HepG2 (cell line): ENCODE results near the gene SPINK9. TPM values are rescaled to one million over a fixed set of nuclear protein-coding genes. Genes with fewer than 3 reads are reported as not detected.
A peak's percentile ranks its signal among the peaks of the same experiment; 100 is the strongest.

Experiments
- CREB1 ChIP-seq, 2 experiments: fragments of 450-650 bp in 1 of 2; IDR thresholded peaks; 2 replicates each; pipeline ENCODE4 v1.6.1; 2016 to 2017; ENCODE audit warnings: control low read depth in 1 of 2, mild to moderate bottlenecking in 1 of 2, missing compliant biosample characterization in 1 of 2, missing genetic modification characterization in 1 of 2
- DDIT3 ChIP-seq: sonication (generic); formaldehyde crosslinking; IDR thresholded peaks from 2 replicates; pipeline ENCODE4 v1.4.0; 2020; ENCODE audit warnings: mild to moderate bottlenecking, missing genetic modification reagents
- ETV6 ChIP-seq: sonication (generic); formaldehyde crosslinking; conservative IDR thresholded peaks from 2 replicates; pipeline ENCODE4 v1.4.0; 2020; ENCODE audit warnings: missing genetic modification reagents
- FIP1L1 ChIP-seq: fragments of 200-400 bp; formaldehyde crosslinking; IDR thresholded peaks from 2 replicates; pipeline ENCODE4 v1.6.1; 2018; ENCODE audit warnings: low read depth, mild to moderate bottlenecking, low read length, moderate library complexity, borderline replicate concordance; ENCODE audit not compliant: insufficient read depth
- GATAD1 ChIP-seq: IDR thresholded peaks from 2 replicates; pipeline ENCODE4 v1.6.1; 2016; ENCODE audit warnings: missing genetic modification reagents, missing compliant biosample characterization
- KDM3A ChIP-seq: IDR thresholded peaks from 2 replicates; pipeline ENCODE4 v1.6.1; 2018; ENCODE audit warnings: low read depth, missing compliant biosample characterization
- MEF2D ChIP-seq: sonication (generic); formaldehyde crosslinking; IDR thresholded peaks from 2 replicates; pipeline ENCODE4 v1.5.1; 2020; ENCODE audit warnings: mild to moderate bottlenecking, missing genetic modification reagents
- NONO ChIP-seq, 2 experiments: fragments of 450-650 bp in 1 of 2; sonication (generic) in 1 of 2; formaldehyde crosslinking in 1 of 2; IDR thresholded peaks in 1 of 2; conservative IDR thresholded peaks in 1 of 2; 2 replicates each; pipeline versions ENCODE4 v1.6.1 to v1.8.0; 2017 to 2022; ENCODE audit warnings: mild to moderate bottlenecking in 1 of 2, missing genetic modification reagents in 1 of 2, moderate library complexity in 1 of 2
- SALL1 ChIP-seq: sonication (generic); formaldehyde crosslinking; IDR thresholded peaks from 2 replicates; pipeline ENCODE4 v1.8.0; 2022; ENCODE audit warnings: mild to moderate bottlenecking, missing genetic modification reagents
- SKI ChIP-seq: fragments of 450-650 bp; IDR thresholded peaks from one replicate; pipeline ENCODE4 v1.6.1; 2018; ENCODE audit warnings: mild to moderate bottlenecking; ENCODE audit not compliant: partially characterized antibody
- TBL1XR1 ChIP-seq: fragments of 150-350 bp; IDR thresholded peaks from 2 replicates; pipeline ENCODE4 v1.6.1; 2014; ENCODE audit warnings: borderline replicate concordance, low read length; ENCODE audit not compliant: partially characterized antibody
- ZKSCAN1 ChIP-seq: fragments of 150-350 bp; IDR thresholded peaks from 2 replicates; pipeline ENCODE4 v1.6.1; 2014; ENCODE audit warnings: low read length
- ZNF335 ChIP-seq: sonication (generic); formaldehyde crosslinking; IDR thresholded peaks from 2 replicates; pipeline ENCODE4 v1.4.0; 2020; ENCODE audit warnings: missing genetic modification reagents
- ZNF792 ChIP-seq: IDR thresholded peaks from 2 replicates; pipeline ENCODE4 v1.6.1; 2016
- polyA plus RNA-seq, 8 experiments: library from polyadenylated mRNA; depleted of rRNA in 3 of 8; stranded (reverse) in 7 of 8; unstranded in 1 of 8; fragments of >200 nt; fragmentation: Illumina TruSeq in 4 of 8; extraction: Trizol in 4 of 8; gene quantifications; 2 replicates each; pipeline versions ENCODE4 v1.2.1 to v1.2.3, GENCODE V29; 2011 to 2016; ENCODE audit warnings: low read depth in 4 of 8, missing spikeins in 1 of 8, mixed read lengths in 1 of 8; ENCODE audit not compliant: insufficient read depth in 1 of 8
- total RNA-seq, 5 experiments: library from RNA; depleted of rRNA; stranded (reverse); fragments of >200 nt; fragmentation: Illumina TruSeq; extraction: Trizol; gene quantifications; 2 replicates each; pipeline ENCODE4 v1.2.3, GENCODE V29; 2016; ENCODE audit warnings: low read depth in 1 of 5
- TF ChIP-seq, protein P1 (sequence below): sonication (generic); formaldehyde crosslinking; IDR thresholded peaks from 2 replicates; pipeline ENCODE4 v1.4.0; 2020; ENCODE audit warnings: mild to moderate bottlenecking, missing genetic modification reagents, borderline replicate concordance
- TF ChIP-seq, protein P2 (sequence below): sonication (generic); formaldehyde crosslinking; IDR thresholded peaks from 2 replicates; pipeline ENCODE4 v1.4.0; 2020; ENCODE audit warnings: mild to moderate bottlenecking, missing genetic modification reagents
- TF ChIP-seq, protein P3 (sequence below): sonication (generic); formaldehyde crosslinking; IDR thresholded peaks from 2 replicates; pipeline ENCODE4 v1.5.0; 2020; ENCODE audit warnings: missing genetic modification reagents, mild to moderate bottlenecking, borderline replicate concordance
- TF ChIP-seq, protein P4 (sequence below): sonication (generic); formaldehyde crosslinking; IDR thresholded peaks from 2 replicates; pipeline ENCODE4 v1.4.0; 2020; ENCODE audit warnings: missing genetic modification reagents; ENCODE audit errors: not compliant biosample characterization

The SPINK9 gene
- total and polyA plus RNA-seq, 2 of the 13 experiments (the other 11 are each of a cell fraction or from before 2014, with no cell fraction given): not detected

DNA sequence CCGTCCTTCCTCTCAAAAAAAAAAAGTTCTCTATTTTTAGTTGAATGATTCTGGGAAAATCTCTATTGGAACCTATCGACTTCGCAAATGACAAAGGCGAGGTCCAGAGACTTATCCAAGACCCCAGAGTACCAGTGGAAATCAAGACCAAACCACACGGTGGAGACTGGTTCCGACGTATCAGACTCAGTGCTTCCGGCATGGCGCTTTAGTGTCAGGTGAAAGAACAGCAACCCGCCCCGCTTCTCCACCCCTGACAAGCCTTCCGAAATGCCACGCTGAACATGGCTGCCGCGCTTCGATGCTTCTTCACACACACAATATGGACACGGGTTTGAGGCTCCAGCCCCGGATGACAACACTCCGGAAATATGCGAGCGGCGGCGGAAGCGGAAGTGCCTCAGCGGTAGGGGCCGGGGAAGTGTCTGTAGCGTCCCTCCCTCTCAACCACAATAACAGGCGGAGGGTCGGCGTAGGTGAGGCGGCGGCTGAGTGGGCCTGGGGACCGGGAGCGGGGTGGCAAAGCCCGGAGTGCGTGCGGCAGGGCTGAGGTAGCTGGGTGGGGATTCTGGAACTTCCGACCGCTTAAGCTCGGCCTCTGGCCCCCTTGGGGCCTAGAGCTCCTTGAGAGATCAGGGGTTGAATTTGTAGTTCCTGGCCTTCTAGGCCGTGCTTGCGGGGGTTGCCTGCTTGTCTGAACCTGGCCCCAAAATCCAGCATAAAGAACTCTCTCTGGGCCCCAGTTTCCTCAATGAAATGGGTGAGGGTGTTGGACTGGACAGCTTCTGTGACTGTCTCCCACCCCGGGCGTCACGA is 48.4 kb downstream of the SPINK9 start, which contains the start of gene FBXO38 (continued):
- TF ChIP-seq, protein P1, sequence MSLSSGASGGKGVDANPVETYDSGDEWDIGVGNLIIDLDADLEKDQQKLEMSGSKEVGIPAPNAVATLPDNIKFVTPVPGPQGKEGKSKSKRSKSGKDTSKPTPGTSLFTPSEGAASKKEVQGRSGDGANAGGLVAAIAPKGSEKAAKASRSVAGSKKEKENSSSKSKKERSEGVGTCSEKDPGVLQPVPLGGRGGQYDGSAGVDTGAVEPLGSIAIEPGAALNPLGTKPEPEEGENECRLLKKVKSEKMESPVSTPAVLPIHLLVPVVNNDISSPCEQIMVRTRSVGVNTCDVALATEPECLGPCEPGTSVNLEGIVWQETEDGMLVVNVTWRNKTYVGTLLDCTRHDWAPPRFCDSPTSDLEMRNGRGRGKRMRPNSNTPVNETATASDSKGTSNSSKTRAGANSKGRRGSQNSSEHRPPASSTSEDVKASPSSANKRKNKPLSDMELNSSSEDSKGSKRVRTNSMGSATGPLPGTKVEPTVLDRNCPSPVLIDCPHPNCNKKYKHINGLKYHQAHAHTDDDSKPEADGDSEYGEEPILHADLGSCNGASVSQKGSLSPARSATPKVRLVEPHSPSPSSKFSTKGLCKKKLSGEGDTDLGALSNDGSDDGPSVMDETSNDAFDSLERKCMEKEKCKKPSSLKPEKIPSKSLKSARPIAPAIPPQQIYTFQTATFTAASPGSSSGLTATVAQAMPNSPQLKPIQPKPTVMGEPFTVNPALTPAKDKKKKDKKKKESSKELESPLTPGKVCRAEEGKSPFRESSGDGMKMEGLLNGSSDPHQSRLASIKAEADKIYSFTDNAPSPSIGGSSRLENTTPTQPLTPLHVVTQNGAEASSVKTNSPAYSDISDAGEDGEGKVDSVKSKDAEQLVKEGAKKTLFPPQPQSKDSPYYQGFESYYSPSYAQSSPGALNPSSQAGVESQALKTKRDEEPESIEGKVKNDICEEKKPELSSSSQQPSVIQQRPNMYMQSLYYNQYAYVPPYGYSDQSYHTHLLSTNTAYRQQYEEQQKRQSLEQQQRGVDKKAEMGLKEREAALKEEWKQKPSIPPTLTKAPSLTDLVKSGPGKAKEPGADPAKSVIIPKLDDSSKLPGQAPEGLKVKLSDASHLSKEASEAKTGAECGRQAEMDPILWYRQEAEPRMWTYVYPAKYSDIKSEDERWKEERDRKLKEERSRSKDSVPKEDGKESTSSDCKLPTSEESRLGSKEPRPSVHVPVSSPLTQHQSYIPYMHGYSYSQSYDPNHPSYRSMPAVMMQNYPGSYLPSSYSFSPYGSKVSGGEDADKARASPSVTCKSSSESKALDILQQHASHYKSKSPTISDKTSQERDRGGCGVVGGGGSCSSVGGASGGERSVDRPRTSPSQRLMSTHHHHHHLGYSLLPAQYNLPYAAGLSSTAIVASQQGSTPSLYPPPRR (CRISPR knock-in tag): peak; percentile 47; the same call in 1 of the 2 replicates
- peak; percentile 73 for TF ChIP-seq ZNF792 (CRISPR knock-in tag)
- TF ChIP-seq ETV6: no peak; the same call in 1 of the 2 replicates
- TF ChIP-seq FIP1L1: no peak
- peak; percentile 91 for TF ChIP-seq GATAD1
- TF ChIP-seq, protein P2, sequence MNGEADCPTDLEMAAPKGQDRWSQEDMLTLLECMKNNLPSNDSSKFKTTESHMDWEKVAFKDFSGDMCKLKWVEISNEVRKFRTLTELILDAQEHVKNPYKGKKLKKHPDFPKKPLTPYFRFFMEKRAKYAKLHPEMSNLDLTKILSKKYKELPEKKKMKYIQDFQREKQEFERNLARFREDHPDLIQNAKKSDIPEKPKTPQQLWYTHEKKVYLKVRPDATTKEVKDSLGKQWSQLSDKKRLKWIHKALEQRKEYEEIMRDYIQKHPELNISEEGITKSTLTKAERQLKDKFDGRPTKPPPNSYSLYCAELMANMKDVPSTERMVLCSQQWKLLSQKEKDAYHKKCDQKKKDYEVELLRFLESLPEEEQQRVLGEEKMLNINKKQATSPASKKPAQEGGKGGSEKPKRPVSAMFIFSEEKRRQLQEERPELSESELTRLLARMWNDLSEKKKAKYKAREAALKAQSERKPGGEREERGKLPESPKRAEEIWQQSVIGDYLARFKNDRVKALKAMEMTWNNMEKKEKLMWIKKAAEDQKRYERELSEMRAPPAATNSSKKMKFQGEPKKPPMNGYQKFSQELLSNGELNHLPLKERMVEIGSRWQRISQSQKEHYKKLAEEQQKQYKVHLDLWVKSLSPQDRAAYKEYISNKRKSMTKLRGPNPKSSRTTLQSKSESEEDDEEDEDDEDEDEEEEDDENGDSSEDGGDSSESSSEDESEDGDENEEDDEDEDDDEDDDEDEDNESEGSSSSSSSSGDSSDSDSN (CRISPR knock-in tag): peak; percentile 86
- TF ChIP-seq TBL1XR1: peak; percentile 24
- peak; percentile 60; the same call in 1 of the 2 replicates for TF ChIP-seq MEF2D (CRISPR knock-in tag)
- no peak for TF ChIP-seq KDM3A
- TF ChIP-seq, protein P3, sequence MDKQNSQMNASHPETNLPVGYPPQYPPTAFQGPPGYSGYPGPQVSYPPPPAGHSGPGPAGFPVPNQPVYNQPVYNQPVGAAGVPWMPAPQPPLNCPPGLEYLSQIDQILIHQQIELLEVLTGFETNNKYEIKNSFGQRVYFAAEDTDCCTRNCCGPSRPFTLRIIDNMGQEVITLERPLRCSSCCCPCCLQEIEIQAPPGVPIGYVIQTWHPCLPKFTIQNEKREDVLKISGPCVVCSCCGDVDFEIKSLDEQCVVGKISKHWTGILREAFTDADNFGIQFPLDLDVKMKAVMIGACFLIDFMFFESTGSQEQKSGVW (CRISPR knock-in tag): no peak
- peak; percentile 76 for TF ChIP-seq CREB1 (IDR thresholded peaks at IDR 0.05)
- peak; percentile 90 for TF ChIP-seq CREB1 (CRISPR knock-in tag; IDR thresholded peaks at IDR 0.05)
- TF ChIP-seq ZNF335 (CRISPR knock-in tag): peak; percentile 53; the same call in 1 of the 2 replicates
- peak; percentile 16 for TF ChIP-seq SKI
- TF ChIP-seq, protein P4, sequence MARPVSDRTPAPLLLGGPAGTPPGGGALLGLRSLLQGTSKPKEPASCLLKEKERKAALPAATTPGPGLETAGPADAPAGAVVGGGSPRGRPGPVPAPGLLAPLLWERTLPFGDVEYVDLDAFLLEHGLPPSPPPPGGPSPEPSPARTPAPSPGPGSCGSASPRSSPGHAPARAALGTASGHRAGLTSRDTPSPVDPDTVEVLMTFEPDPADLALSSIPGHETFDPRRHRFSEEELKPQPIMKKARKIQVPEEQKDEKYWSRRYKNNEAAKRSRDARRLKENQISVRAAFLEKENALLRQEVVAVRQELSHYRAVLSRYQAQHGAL (CRISPR knock-in tag): peak; percentile 59
- TF ChIP-seq NONO (IDR thresholded peaks at IDR 0.05): no peak
- TF ChIP-seq NONO (CRISPR knock-in tag; conservative IDR thresholded peaks at IDR 0.05): peak; percentile 95
- TF ChIP-seq ZKSCAN1: no peak
- TF ChIP-seq SALL1 (CRISPR knock-in tag): peak; percentile 94
- no peak; the same call in 1 of the 2 replicates for TF ChIP-seq DDIT3 (CRISPR knock-in tag)
